IMR-90 (cell line): ENCODE results near the gene PIP5K1B. TPM values are rescaled to one million over a fixed set of nuclear protein-coding genes. Genes with fewer than 3 reads are reported as not detected.

Experiments used
- ATAC-seq: fragments of 200-7000 bp; cut with Tn5 transposase; 2 replicates; pipeline ENCODE4 v1.9.1; 2020; ENCODE audit warnings: low read depth, mild to moderate bottlenecking, moderate library complexity
- BruUV-seq: library from RNA; stranded (reverse); fragments of 400-500 nt; replicated peaks from 2 replicates; lab custom pipeline; 2021; lab: Mats Ljungman, UMichigan
- CTCF ChIA-PET: fragments of 300-600 bp; formaldehyde crosslinking; extraction: SDS; loops from one replicate; lab custom pipeline; 2021; ENCODE audit warnings: antibody characterized with exemption; lab: Yijun Ruan, JAX
- POLR2A ChIA-PET: fragments of 300-600 bp; sonication (Branson Sonifier 250); formaldehyde crosslinking; loops from one replicate; lab custom pipeline; 2022; ENCODE audit warnings: antibody characterized with exemption; ENCODE audit not compliant: unreplicated experiment; lab: Charles Lee
- DNase-seq: peaks from one replicate; pipeline ENCODE4 v3.0.0; 2013
- H2AFZ ChIP-seq: replicated peaks from 2 replicates; pipeline ENCODE3; 2013; ENCODE audit warnings: low read length, mild to moderate bottlenecking; ENCODE audit not compliant: poor library complexity
- H2AK5ac ChIP-seq: 2 replicates; pipeline ENCODE4 v1.6.1; 2013; ENCODE audit warnings: low read depth, low read length, inconsistent platforms
- H2AK9ac ChIP-seq: replicated peaks from 2 replicates; pipeline ENCODE3; 2013; ENCODE audit warnings: mild to moderate bottlenecking, low read depth, low read length, moderate library complexity; ENCODE audit not compliant: poor library complexity
- H2BK120ac ChIP-seq: 2 replicates; pipeline ENCODE4 v1.6.1; 2013; ENCODE audit warnings: low read depth, low read length, inconsistent platforms
- H2BK15ac ChIP-seq: 3 replicates; pipeline ENCODE4 v1.6.1; 2013; ENCODE audit warnings: low read depth, low read length, inconsistent platforms
- H2BK20ac ChIP-seq: 2 replicates; pipeline ENCODE4 v1.6.1; 2013; ENCODE audit warnings: low read depth, mild to moderate bottlenecking, inconsistent platforms, low read length, moderate library complexity
- H2BK5ac ChIP-seq: 2 replicates; pipeline ENCODE4 v1.6.1; 2013; ENCODE audit warnings: mild to moderate bottlenecking, low read depth, low read length, inconsistent platforms; ENCODE audit not compliant: poor library complexity, severe bottlenecking
- H3K14ac ChIP-seq: replicated peaks from 2 replicates; pipeline ENCODE4 v1.6.1; 2013; ENCODE audit warnings: low read depth, low read length, inconsistent platforms
- H3K18ac ChIP-seq: 2 replicates; pipeline ENCODE4 v1.6.1; 2013; ENCODE audit warnings: low read depth, low read length, control low read depth
- H3K23ac ChIP-seq: 2 replicates; pipeline ENCODE4 v1.6.1; 2013; ENCODE audit warnings: low read depth, low read length, inconsistent platforms
- H3K27ac ChIP-seq: 2 replicates; pipeline ENCODE4 v1.5.1; 2013; ENCODE audit warnings: mild to moderate bottlenecking, control low read depth, low read length; ENCODE audit not compliant: insufficient read depth
- H3K27me3 ChIP-seq: 2 replicates; pipeline ENCODE4 v1.6.1; 2013; ENCODE audit warnings: low read length; ENCODE audit not compliant: control insufficient read depth, insufficient read depth
- H3K36me3 ChIP-seq: 2 replicates; pipeline ENCODE4 v1.6.1; 2013; ENCODE audit warnings: low read length, mixed read lengths; ENCODE audit not compliant: control insufficient read depth, insufficient read depth
- H3K4ac ChIP-seq: 2 replicates; pipeline ENCODE4 v1.6.1; 2013; ENCODE audit warnings: low read depth, low read length, inconsistent platforms
- H3K4me1 ChIP-seq: 2 replicates; pipeline ENCODE4 v1.6.1; 2013; ENCODE audit warnings: low read length, mixed read lengths; ENCODE audit not compliant: control insufficient read depth, insufficient read depth
- H3K4me2 ChIP-seq: 2 replicates; pipeline ENCODE4 v1.6.1; 2013; ENCODE audit warnings: low read depth, mild to moderate bottlenecking, control low read depth, low read length, moderate library complexity
- H3K4me3 ChIP-seq: 2 replicates; pipeline ENCODE4 v1.5.1; 2013; ENCODE audit warnings: low read depth, mild to moderate bottlenecking, control low read depth, low read length, moderate library complexity; ENCODE audit not compliant: insufficient read depth
- H3K56ac ChIP-seq: 2 replicates; pipeline ENCODE4 v1.6.1; 2013; ENCODE audit warnings: low read length, inconsistent platforms; ENCODE audit not compliant: insufficient read depth; ENCODE audit errors: extremely low read depth
- H3K79me1 ChIP-seq, 2 experiments: 2 replicates each; pipeline ENCODE4 v1.6.1; 2013; ENCODE audit warnings: low read length in 2 of 2, inconsistent platforms in 1 of 2, low read depth in 1 of 2
- H3K9ac ChIP-seq: 2 replicates; pipeline ENCODE4 v1.6.1; 2013; ENCODE audit warnings: low read depth, low read length, control low read depth
- H3K9me1 ChIP-seq: 2 replicates; pipeline ENCODE4 v1.6.1; 2013; ENCODE audit warnings: low read length, inconsistent platforms; ENCODE audit not compliant: insufficient read depth
- H3K9me3 ChIP-seq: 2 replicates; pipeline ENCODE4 v1.6.1; 2013; ENCODE audit warnings: low read length; ENCODE audit not compliant: control insufficient read depth, insufficient read depth
- H4K20me1 ChIP-seq: 2 replicates; pipeline ENCODE4 v1.6.1; 2013; ENCODE audit warnings: low read length, inconsistent platforms; ENCODE audit not compliant: insufficient read depth
- H4K5ac ChIP-seq: 2 replicates; pipeline ENCODE4 v1.6.1; 2013; ENCODE audit warnings: mild to moderate bottlenecking, low read depth, low read length, control low read depth
- H4K8ac ChIP-seq, 2 experiments: 2 replicates each; pipeline ENCODE4 v1.6.1; 2013; ENCODE audit warnings: low read depth in 2 of 2, low read length in 2 of 2, control low read depth in 1 of 2, inconsistent platforms in 1 of 2
- H4K91ac ChIP-seq: 2 replicates; pipeline ENCODE4 v1.6.1; 2013; ENCODE audit warnings: low read depth, low read length, inconsistent platforms; ENCODE audit not compliant: insufficient read depth
- CHD1 ChIP-seq: IDR thresholded peaks from 2 replicates; pipeline ENCODE4 v1.6.1; 2012; ENCODE audit warnings: low read depth, low read length, improper control_type of control experiment
- FOS ChIP-seq: fragments of 150-350 bp; IDR thresholded peaks from 2 replicates; pipeline ENCODE4 v1.6.1; 2016; ENCODE audit warnings: low read depth, low read length
- MAFK ChIP-seq: IDR thresholded peaks from 2 replicates; pipeline ENCODE4 v1.6.1; 2012; ENCODE audit warnings: low read depth, low read length, improper control_type of control experiment
- MAZ ChIP-seq: IDR thresholded peaks from 2 replicates; pipeline ENCODE4 v1.6.1; 2012; ENCODE audit warnings: low read depth, mild to moderate bottlenecking, low read length, improper control_type of control experiment, moderate library complexity, borderline replicate concordance
- MXI1 ChIP-seq: IDR thresholded peaks from 2 replicates; pipeline ENCODE4 v1.6.1; 2012; ENCODE audit warnings: low read depth, mild to moderate bottlenecking, low read length, moderate library complexity, borderline replicate concordance
- POLR2A ChIP-seq: IDR thresholded peaks from 2 replicates; pipeline ENCODE4 v1.6.1; 2012; ENCODE audit warnings: mild to moderate bottlenecking, low read depth, low read length
- RAD21 ChIP-seq: IDR thresholded peaks from 2 replicates; pipeline ENCODE4 v1.6.1; 2012; ENCODE audit warnings: low read length, improper control_type of control experiment
- RCOR1 ChIP-seq: IDR thresholded peaks from 2 replicates; pipeline ENCODE4 v1.6.1; 2012; ENCODE audit warnings: mild to moderate bottlenecking, low read length, improper control_type of control experiment; ENCODE audit not compliant: insufficient replicate concordance
- RFX5 ChIP-seq: IDR thresholded peaks from 2 replicates; pipeline ENCODE4 v1.8.0; 2012; ENCODE audit warnings: low read depth, mild to moderate bottlenecking, low read length, moderate library complexity
- WGBS, 2 experiments: methylation state at CpG; one replicate each; pipeline versions ENCODE4 v1.1.5 to v1.1.7; 2013; ENCODE audit warnings: missing lambda C conversion rate in 2 of 2; ENCODE audit not compliant: insufficient read length in 1 of 2; ENCODE audit errors: extremely low coverage in 2 of 2; 5-methylcytosine and 5-hydroxymethylcytosine counted together
- dilution Hi-C: fragments of 300-500 bp; cut with HindIII; formaldehyde crosslinking; loops from one replicate; pipeline ENCODE4 v1.14.3; 2018; ENCODE audit warnings: low sequenced_read_pairs; ENCODE audit not compliant: unreplicated experiment
- in situ Hi-C: fragments of 300-500 bp; cut with MboI; formaldehyde crosslinking; loops from 3 replicates; pipeline ENCODE4 v1.14.3; 2019; ENCODE audit warnings: low sequenced_read_pairs, inconsistent platforms, mixed read lengths
- intact Hi-C: fragments of 100-400 bp; cut with micrococcal nuclease; formaldehyde crosslinking; loops from 2 replicates; pipeline ENCODE4 v1.10.0; 2022
- polyA plus RNA-seq, 3 experiments: library from polyadenylated mRNA; depleted of rRNA; stranded (reverse); fragments of >200 nt; gene quantifications; 2 replicates each; pipeline ENCODE4 v1.2.3, GENCODE V29; 2012; ENCODE audit warnings: low replicate concordance in 1 of 3
- total RNA-seq: library from RNA; depleted of rRNA; stranded (reverse); fragments of >200 nt; gene quantifications from 2 replicates; pipeline ENCODE4 v1.2.3, GENCODE V29; 2012
- TF ChIP-seq, protein P1 (sequence below): fragments of 150-350 bp; IDR thresholded peaks from 2 replicates; pipeline ENCODE4 v1.6.1; 2016; ENCODE audit warnings: low read depth, mild to moderate bottlenecking, low read length, moderate library complexity, borderline replicate concordance
- TF ChIP-seq, protein P2 (sequence below): fragments of 150-350 bp; IDR thresholded peaks from 2 replicates; pipeline ENCODE4 v1.6.1; 2017; ENCODE audit warnings: mild to moderate bottlenecking, antibody characterized with exemption, low read length, low read depth
- TF ChIP-seq, protein P3 (sequence below): conservative IDR thresholded peaks from 2 replicates; pipeline ENCODE4 v1.5.1; 2012; ENCODE audit warnings: mild to moderate bottlenecking, low read depth, low read length, improper control_type of control experiment

PIP5K1B gene
- total and polyA plus RNA-seq, 2 of the 4 experiments (the other 2 are of a cell fraction), result not detected

DNA sequence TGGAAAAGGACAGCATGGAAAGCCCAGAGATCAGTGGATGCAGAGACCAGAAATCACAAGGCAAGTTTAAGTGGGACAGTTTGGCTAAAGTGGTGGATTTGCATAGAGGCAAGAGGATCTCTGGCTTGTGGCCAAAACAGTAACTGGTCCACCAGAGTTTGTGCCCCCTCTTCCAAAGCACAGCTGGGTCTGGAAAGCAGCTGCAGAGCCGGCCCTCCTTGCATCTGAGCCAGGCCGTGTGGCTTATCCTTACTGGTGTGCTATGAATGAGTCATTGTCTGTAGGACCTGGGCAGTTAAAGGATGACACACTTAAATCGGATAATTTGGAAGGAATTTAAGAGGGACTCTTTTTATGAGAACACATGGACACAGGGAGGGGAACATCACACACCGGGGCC is 146.6 kb downstream of the PIP5K1B start:
- Histone ChIP-seq H3K56ac (no peak overlapping the region), H4K5ac (no peak overlapping the region), H3K14ac (no peak overlapping the region), H2BK15ac (no peak overlapping the region), H3K4me2 (no peak overlapping the region), H3K4me3 (no peak overlapping the region), H2AK5ac (no peak overlapping the region), H3K79me1 (no peaks in the 10 kb centered on the region), H3K4me1 (no peaks in the 10 kb centered on the region), H2BK120ac (no peak overlapping the region), H3K9ac (no peak overlapping the region), H3K9me3 (no peaks in the 10 kb centered on the region), H4K91ac (no peak overlapping the region), H2AFZ (no peak overlapping the region), H4K20me1 (no peaks in the 10 kb centered on the region), H4K8ac (no peak overlapping the region), H3K18ac (no peak overlapping the region), H3K36me3 (no peaks in the 10 kb centered on the region), H3K4ac (no peak overlapping the region), H2BK5ac (no peak overlapping the region), H3K27ac (no peak overlapping the region), H2AK9ac (no peak overlapping the region), H3K23ac (no peak overlapping the region), H2BK20ac (no peak overlapping the region), H3K9me1 (no peaks in the 10 kb centered on the region), H3K27me3 (no peaks in the 10 kb centered on the region; the same call in 1 of the 2 replicates)
- POLR2A ChIA-PET, result no interaction called here
- in situ Hi-C loops (no loop called here), dilution Hi-C loops (no loop called here), intact Hi-C loops (no loop called here)
- no TSS peak for BruUV-seq
- CTCF ChIA-PET, result no interaction called here
- WGBS, 2 experiments, result 50% methylated on average over 1 of the region's 4 CpGs; no CpG with 5 or more reads in 1 of the 2 experiments
- no peak for DNase-seq
- ATAC-seq, result no peak
- TF ChIP-seq RAD21 (no peak), FOS (no peak), RCOR1 (no peak), CHD1 (no peak), MAZ (no peak), POLR2A (no peak), MAFK (no peak), MXI1 (no peak), RFX5 (no peak)
- TF ChIP-seq, protein P1, sequence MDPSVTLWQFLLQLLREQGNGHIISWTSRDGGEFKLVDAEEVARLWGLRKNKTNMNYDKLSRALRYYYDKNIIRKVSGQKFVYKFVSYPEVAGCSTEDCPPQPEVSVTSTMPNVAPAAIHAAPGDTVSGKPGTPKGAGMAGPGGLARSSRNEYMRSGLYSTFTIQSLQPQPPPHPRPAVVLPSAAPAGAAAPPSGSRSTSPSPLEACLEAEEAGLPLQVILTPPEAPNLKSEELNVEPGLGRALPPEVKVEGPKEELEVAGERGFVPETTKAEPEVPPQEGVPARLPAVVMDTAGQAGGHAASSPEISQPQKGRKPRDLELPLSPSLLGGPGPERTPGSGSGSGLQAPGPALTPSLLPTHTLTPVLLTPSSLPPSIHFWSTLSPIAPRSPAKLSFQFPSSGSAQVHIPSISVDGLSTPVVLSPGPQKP, result no peak
- TF ChIP-seq, protein P2, sequence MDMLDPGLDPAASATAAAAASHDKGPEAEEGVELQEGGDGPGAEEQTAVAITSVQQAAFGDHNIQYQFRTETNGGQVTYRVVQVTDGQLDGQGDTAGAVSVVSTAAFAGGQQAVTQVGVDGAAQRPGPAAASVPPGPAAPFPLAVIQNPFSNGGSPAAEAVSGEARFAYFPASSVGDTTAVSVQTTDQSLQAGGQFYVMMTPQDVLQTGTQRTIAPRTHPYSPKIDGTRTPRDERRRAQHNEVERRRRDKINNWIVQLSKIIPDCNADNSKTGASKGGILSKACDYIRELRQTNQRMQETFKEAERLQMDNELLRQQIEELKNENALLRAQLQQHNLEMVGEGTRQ, result no peak
- TF ChIP-seq, protein P3, sequence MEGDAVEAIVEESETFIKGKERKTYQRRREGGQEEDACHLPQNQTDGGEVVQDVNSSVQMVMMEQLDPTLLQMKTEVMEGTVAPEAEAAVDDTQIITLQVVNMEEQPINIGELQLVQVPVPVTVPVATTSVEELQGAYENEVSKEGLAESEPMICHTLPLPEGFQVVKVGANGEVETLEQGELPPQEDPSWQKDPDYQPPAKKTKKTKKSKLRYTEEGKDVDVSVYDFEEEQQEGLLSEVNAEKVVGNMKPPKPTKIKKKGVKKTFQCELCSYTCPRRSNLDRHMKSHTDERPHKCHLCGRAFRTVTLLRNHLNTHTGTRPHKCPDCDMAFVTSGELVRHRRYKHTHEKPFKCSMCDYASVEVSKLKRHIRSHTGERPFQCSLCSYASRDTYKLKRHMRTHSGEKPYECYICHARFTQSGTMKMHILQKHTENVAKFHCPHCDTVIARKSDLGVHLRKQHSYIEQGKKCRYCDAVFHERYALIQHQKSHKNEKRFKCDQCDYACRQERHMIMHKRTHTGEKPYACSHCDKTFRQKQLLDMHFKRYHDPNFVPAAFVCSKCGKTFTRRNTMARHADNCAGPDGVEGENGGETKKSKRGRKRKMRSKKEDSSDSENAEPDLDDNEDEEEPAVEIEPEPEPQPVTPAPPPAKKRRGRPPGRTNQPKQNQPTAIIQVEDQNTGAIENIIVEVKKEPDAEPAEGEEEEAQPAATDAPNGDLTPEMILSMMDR, result no peak
